Right lobe of liver (tissue), 4 donors: ENCODE data around the gene EIF3J.
"Not testable (repeated sequence)": the region's sequence is repeated elsewhere in the genome, so short reads cannot be mapped to it uniquely, and the experiment has no call there.

Source experiments
- POLR2A ChIP-seq: fragments of 450-650 bp; IDR thresholded peaks from one replicate; pipeline ENCODE4 v1.6.1; 2017; ENCODE audit warnings: antibody characterized with exemption, mild to moderate bottlenecking
- TF ChIP-seq, protein P1 (sequence below), 4 donors: fragments of 200-600 bp in 3 of 4; fragments of 450-650 bp in 1 of 4; IDR thresholded peaks; one replicate each; pipeline versions ENCODE4 v1.5.1 to v1.8.0; 2016 to 2022; ENCODE audit warnings: antibody characterized with exemption in 4 of 4, mild to moderate bottlenecking in 2 of 4
- donor health status: DM: no; HTN: no; CAD: no.
- donor health status: DM: no; HTN: no; CAD: no.
- donor health status: DM: no; HTN: yes; CAD: no.

- TF ChIP-seq, protein P1, sequence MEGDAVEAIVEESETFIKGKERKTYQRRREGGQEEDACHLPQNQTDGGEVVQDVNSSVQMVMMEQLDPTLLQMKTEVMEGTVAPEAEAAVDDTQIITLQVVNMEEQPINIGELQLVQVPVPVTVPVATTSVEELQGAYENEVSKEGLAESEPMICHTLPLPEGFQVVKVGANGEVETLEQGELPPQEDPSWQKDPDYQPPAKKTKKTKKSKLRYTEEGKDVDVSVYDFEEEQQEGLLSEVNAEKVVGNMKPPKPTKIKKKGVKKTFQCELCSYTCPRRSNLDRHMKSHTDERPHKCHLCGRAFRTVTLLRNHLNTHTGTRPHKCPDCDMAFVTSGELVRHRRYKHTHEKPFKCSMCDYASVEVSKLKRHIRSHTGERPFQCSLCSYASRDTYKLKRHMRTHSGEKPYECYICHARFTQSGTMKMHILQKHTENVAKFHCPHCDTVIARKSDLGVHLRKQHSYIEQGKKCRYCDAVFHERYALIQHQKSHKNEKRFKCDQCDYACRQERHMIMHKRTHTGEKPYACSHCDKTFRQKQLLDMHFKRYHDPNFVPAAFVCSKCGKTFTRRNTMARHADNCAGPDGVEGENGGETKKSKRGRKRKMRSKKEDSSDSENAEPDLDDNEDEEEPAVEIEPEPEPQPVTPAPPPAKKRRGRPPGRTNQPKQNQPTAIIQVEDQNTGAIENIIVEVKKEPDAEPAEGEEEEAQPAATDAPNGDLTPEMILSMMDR (IDR thresholded peaks at IDR 0.05): not testable (repeated sequence)
- TF ChIP-seq POLR2A: not testable (repeated sequence)
Observed at GRCh38 chr15:44549152-44549551, 12.2 kb downstream of the EIF3J start.
